ENCODE measurements around the gene DGKG.

DNA sequence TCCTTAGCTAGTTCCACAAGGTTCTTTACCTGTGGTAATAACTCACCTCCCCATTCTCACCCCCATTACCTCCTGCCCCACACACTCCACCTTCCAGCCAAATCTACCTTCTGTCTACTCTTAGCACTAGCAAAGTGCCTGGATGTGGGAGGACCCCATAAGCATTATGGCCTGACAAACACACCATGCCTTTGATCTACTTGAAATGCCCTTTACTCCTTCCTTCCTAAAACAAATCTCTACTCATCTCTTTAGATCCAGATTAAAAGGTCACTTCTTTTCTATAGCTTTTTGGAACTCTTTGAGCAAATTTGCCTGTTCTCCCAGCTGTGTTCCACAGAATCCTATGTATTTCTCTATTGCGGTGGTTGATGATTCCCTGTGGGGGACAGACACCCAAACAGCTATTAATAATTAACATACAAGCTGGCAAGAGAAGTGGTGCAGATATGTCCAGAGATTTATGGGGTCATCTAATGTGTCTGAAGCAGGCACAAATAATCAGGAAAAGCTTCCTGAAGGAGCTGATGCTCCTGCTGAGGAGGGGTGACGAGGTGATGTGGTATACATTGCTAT lies 34.0 kb downstream of the DGKG start:
- TF ChIP-seq, protein P1, sequence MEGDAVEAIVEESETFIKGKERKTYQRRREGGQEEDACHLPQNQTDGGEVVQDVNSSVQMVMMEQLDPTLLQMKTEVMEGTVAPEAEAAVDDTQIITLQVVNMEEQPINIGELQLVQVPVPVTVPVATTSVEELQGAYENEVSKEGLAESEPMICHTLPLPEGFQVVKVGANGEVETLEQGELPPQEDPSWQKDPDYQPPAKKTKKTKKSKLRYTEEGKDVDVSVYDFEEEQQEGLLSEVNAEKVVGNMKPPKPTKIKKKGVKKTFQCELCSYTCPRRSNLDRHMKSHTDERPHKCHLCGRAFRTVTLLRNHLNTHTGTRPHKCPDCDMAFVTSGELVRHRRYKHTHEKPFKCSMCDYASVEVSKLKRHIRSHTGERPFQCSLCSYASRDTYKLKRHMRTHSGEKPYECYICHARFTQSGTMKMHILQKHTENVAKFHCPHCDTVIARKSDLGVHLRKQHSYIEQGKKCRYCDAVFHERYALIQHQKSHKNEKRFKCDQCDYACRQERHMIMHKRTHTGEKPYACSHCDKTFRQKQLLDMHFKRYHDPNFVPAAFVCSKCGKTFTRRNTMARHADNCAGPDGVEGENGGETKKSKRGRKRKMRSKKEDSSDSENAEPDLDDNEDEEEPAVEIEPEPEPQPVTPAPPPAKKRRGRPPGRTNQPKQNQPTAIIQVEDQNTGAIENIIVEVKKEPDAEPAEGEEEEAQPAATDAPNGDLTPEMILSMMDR (IDR thresholded peaks at IDR 0.05; ENCODE audit: low read depth, low read length, poor library complexity, severe bottlenecking) = no peak
- TF ChIP-seq EZH2phosphoT487 (IDR thresholded peaks at IDR 0.05; ENCODE audit: borderline replicate concordance, low read length) = no peak
